GM13977 (cell line): ENCODE measurements around the gene THSD7B.

Experiments used
- DNase-seq: peaks from one replicate; pipeline ENCODE4 v3.0.0; 2012; ENCODE audit warnings: low spot score
- in situ Hi-C: fragments of 300-500 bp; cut with MboI; formaldehyde crosslinking; loops from one replicate; pipeline ENCODE4 v1.12.0; 2022; ENCODE audit warnings: low sequenced_read_pairs, low pct_unique_long_range_greater_than_20kb, mixed read lengths, inconsistent platforms; ENCODE audit not compliant: unreplicated experiment
- TF ChIP-seq, protein P1 (sequence below): IDR thresholded peaks from 2 replicates; pipeline ENCODE4 v1.5.1; 2012; ENCODE audit warnings: mild to moderate bottlenecking, control low read depth; ENCODE audit not compliant: insufficient read depth; ENCODE audit errors: extremely low read depth, missing control alignments

THSD7B gene

GRCh38 chr2:137005210-137005609 is 239.9 kb downstream of the THSD7B start:
- no peak for DNase-seq
- TF ChIP-seq, protein P1, sequence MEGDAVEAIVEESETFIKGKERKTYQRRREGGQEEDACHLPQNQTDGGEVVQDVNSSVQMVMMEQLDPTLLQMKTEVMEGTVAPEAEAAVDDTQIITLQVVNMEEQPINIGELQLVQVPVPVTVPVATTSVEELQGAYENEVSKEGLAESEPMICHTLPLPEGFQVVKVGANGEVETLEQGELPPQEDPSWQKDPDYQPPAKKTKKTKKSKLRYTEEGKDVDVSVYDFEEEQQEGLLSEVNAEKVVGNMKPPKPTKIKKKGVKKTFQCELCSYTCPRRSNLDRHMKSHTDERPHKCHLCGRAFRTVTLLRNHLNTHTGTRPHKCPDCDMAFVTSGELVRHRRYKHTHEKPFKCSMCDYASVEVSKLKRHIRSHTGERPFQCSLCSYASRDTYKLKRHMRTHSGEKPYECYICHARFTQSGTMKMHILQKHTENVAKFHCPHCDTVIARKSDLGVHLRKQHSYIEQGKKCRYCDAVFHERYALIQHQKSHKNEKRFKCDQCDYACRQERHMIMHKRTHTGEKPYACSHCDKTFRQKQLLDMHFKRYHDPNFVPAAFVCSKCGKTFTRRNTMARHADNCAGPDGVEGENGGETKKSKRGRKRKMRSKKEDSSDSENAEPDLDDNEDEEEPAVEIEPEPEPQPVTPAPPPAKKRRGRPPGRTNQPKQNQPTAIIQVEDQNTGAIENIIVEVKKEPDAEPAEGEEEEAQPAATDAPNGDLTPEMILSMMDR: no peak
- in situ Hi-C loops: no loop called here

DNA sequence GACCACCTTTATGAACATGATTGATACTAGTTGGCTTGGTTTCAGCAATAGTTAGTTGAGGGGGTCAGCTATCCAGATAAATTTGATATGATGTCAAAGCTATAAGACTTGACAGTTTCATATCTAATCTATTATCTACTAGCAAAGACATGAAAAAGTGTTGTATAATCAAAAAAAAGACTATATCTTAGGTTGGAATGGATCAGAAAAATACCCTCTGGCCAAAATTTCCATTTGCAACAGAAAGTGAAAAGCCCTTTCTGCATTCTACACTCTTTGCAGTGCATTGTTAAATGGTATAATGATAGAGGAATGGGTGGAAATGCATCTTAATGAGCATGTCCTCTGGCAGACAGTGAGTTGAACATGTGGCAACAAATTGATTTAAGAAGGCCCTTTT is 242.6 kb downstream of the THSD7B start:
- DNase-seq: no peak
- TF ChIP-seq, protein P1: no peak

GRCh38 chr2:137009953-137010352 is 244.6 kb downstream of the THSD7B start:
- DNase-seq: no peak
- in situ Hi-C loops: no loop called here
- TF ChIP-seq, protein P1: no peak

More for the DNA sequence above, 242.6 kb downstream of the THSD7B start:
- in situ Hi-C loops: no loop called here

DNA sequence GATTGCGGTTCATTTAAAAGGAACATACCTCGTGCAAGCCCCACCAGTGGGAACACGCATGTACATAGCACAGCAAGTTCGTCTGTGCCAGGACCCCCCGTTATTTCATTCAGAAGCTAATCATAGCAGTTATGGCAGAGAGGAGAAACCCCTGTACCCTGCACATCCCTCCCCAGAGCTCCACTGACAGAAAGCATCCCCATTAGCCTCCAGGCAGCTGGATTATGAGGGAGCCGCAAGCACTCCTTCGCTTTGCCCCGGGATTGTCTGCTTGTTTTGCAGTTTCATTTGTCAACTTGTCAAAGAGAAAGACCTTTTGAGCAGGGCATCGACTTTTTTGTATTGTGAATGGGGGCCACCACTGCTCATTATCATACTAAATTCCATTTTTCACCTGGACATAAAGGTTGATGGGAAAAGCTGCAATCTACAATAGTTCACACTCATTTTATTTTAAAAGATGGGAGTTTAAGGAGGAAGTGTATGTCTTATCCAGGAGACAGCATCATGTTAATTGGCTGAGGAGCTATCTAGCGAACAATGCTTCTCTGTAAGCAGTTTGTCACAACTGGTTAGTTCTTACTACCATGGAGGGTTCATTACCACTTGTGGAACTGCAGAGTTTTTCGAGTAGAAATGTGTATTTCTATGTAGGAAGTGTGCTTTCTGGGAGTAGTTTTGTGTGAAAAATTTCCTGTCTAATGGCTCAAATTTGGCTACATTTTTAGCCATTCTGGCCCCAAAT is 255.3 kb downstream of the THSD7B start:
- in situ Hi-C loops: no loop called here
- DNase-seq: no peak

GRCh38 chr2:137021763-137022162 is 256.4 kb downstream of the THSD7B start:
- TF ChIP-seq, protein P1: no peak
- DNase-seq: no peak
- in situ Hi-C loops: no loop called here

More for the DNA sequence above, 255.3 kb downstream of the THSD7B start:
- TF ChIP-seq, protein P1: no peak

GRCh38 chr2:137023205-137023604 is 257.9 kb downstream of the THSD7B start:
- no peak for DNase-seq
- in situ Hi-C loops: no loop called here
- TF ChIP-seq, protein P1: no peak

GRCh38 chr2:137031731-137032130 is 266.4 kb downstream of the THSD7B start:
- DNase-seq: no peak
- TF ChIP-seq, protein P1: no peak
- in situ Hi-C loops: no loop called here
